Caco-2 (cell line): ENCODE data around the gene HES2. TPM values are rescaled to one million over a fixed set of nuclear protein-coding genes. Genes with fewer than 3 reads are reported as not detected.

Source experiments
- BruUV-seq: library from RNA; stranded (reverse); fragments of 400-500 nt; replicated peaks from 2 replicates; lab custom pipeline; 2021; lab: Mats Ljungman, UMichigan
- CTCF ChIA-PET: fragments of 300-600 bp; sonication (Branson Sonifier 250); formaldehyde crosslinking; loops from one replicate; lab custom pipeline; 2022; ENCODE audit warnings: antibody characterized with exemption; lab: Charles Lee
- POLR2A ChIA-PET: fragments of 300-600 bp; sonication (Branson Sonifier 250); formaldehyde crosslinking; loops from one replicate; lab custom pipeline; 2022; ENCODE audit warnings: antibody characterized with exemption; lab: Charles Lee
- DNase-seq, 2 experiments: peaks; one replicate each; pipeline versions ENCODE4 v3.0.0 to v3.0.0-alpha.2; 2020 to 2022
- H3K27me3 ChIP-seq: replicated peaks from 2 replicates; pipeline ENCODE4 v1.6.0; 2011; ENCODE audit warnings: low read length; ENCODE audit not compliant: control insufficient read depth, insufficient read depth
- H3K36me3 ChIP-seq: 2 replicates; pipeline ENCODE4 v1.5.1; 2011; ENCODE audit warnings: low read length; ENCODE audit not compliant: control insufficient read depth, insufficient read depth
- H3K4me1 ChIP-seq: fragments of 250-450 bp; sonication (Bioruptor Pico); 2 replicates; pipeline ENCODE4 v1.5.1; 2020; ENCODE audit warnings: mild to moderate bottlenecking
- H3K4me3 ChIP-seq: 2 replicates; pipeline ENCODE4 v1.5.1; 2011; ENCODE audit warnings: low read depth, mild to moderate bottlenecking, control low read depth, low read length
- H3K9me3 ChIP-seq: fragments of 250-450 bp; sonication (Bioruptor Pico); 2 replicates; pipeline ENCODE4 v1.5.1; 2020; ENCODE audit warnings: mild to moderate bottlenecking, moderate library complexity
- H3K27ac Mint-ChIP-seq: one replicate; pipeline ENCODE4 v1.8.0; 2022; ENCODE audit warnings: mixed read lengths; ENCODE audit not compliant: unreplicated experiment
- H3K27me3 Mint-ChIP-seq: one replicate; pipeline ENCODE4 v1.8.0; 2022; ENCODE audit warnings: mixed read lengths; ENCODE audit not compliant: insufficient read depth, unreplicated experiment
- H3K36me3 Mint-ChIP-seq: one replicate; pipeline ENCODE4 v1.8.0; 2022; ENCODE audit warnings: mild to moderate bottlenecking, mixed read lengths; ENCODE audit not compliant: insufficient read depth, unreplicated experiment
- H3K4me1 Mint-ChIP-seq: one replicate; pipeline ENCODE4 v1.8.0; 2022; ENCODE audit warnings: low read depth, mixed read lengths; ENCODE audit not compliant: unreplicated experiment
- H3K4me3 Mint-ChIP-seq: one replicate; pipeline ENCODE4 v1.8.0; 2022; ENCODE audit warnings: mild to moderate bottlenecking, moderate library complexity, mixed read lengths; ENCODE audit not compliant: unreplicated experiment
- H3K9me3 Mint-ChIP-seq: one replicate; pipeline ENCODE4 v1.8.0; 2022; ENCODE audit warnings: mixed read lengths; ENCODE audit not compliant: unreplicated experiment
- intact Hi-C: fragments of 100-400 bp; cut with micrococcal nuclease; formaldehyde crosslinking; loops from one replicate; pipeline ENCODE4 v1.10.0; 2022; ENCODE audit not compliant: unreplicated experiment
- total RNA-seq: library from RNA; stranded (reverse); gene quantifications from 2 replicates; pipeline ENCODE4 v1.2.3, GENCODE V29; 2022
- TF ChIP-seq, protein P1 (sequence below), 2 experiments: fragments of 200-600 bp in 1 of 2; IDR thresholded peaks; 1 replicate in 1 of 2; 2 replicates in 1 of 2; pipeline versions ENCODE4 v1.5.1 to v1.8.0; 2011 to 2022; ENCODE audit warnings: antibody characterized with exemption in 1 of 2, control low read depth in 1 of 2, inconsistent platforms in 1 of 2, low read depth in 1 of 2, low read length in 1 of 2, mild to moderate bottlenecking in 1 of 2, moderate library complexity in 1 of 2; ENCODE audit not compliant: insufficient read depth in 1 of 2, severe bottlenecking in 1 of 2, unreplicated experiment in 1 of 2

Gene HES2
- total RNA-seq, 1 experiment from 2014 or later: 0.91 TPM

DNA sequence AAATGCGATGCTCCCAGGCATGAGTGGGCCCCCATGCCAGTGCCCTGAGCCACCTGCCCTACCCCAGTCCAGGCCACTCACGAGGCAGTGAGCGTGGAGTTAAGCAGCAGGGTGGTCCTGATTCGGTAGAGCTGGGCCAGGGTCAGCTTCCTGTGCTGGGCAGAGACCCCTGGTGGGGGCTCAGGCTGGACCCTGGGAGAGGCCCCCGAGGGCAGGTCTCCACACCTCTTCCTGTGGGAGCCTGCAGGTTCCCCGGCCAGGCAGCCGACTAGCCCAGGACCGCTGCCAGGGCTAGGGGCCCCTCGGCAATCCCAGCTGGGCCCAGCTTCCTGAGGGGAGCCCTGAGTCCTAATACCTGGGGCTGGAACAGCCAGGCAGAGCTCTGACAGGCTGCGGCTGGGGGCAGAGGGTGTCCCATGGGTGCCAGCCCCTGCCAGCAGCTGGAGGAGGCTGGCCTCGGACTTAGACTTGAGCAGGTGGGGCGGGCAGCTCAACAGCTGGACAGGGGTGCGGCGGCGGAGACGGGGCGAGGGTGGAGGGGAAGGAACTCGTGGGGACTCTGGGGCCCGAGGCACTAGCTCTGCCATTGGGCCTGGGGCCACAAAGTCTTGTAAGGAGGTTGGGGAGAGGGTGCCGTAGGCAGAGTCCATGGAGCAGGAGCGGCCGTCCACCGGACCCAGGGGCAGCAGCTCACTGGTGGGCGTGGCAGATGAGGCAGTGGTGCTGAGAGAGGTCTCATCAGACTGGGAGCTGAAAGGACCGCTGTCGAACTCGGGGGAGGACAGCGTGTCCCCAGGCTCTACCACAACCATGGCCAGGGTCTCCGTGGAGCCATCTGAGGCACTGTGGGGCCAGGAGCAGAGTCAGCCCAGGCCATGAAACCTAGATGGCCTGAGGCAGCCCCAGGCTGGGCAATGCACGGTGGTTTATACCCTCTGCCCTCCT, 48.3 kb upstream of the HES2 start:
- BruUV-seq: no TSS peak
- ChIA-PET POLR2A (no interaction called here), CTCF (no interaction called here)
- Histone ChIP-seq H3K4me3 (no peak overlapping the region), H3K4me1 (peaks cover 10% of the 10 kb centered on the region), H3K27me3 (no peaks in the 10 kb centered on the region), H3K36me3 (peaks cover 4% of the 10 kb centered on the region), H3K9me3 (no peaks in the 10 kb centered on the region)
- Mint-ChIP-seq H3K27me3 (no peaks in the 10 kb centered on the region), H3K4me3 (no peak overlapping the region), H3K36me3 (peaks cover 7% of the 10 kb centered on the region), H3K27ac (no peak overlapping the region), H3K9me3 (no peaks in the 10 kb centered on the region), H3K4me1 (no peaks in the 10 kb centered on the region)
- TF ChIP-seq, protein P1, sequence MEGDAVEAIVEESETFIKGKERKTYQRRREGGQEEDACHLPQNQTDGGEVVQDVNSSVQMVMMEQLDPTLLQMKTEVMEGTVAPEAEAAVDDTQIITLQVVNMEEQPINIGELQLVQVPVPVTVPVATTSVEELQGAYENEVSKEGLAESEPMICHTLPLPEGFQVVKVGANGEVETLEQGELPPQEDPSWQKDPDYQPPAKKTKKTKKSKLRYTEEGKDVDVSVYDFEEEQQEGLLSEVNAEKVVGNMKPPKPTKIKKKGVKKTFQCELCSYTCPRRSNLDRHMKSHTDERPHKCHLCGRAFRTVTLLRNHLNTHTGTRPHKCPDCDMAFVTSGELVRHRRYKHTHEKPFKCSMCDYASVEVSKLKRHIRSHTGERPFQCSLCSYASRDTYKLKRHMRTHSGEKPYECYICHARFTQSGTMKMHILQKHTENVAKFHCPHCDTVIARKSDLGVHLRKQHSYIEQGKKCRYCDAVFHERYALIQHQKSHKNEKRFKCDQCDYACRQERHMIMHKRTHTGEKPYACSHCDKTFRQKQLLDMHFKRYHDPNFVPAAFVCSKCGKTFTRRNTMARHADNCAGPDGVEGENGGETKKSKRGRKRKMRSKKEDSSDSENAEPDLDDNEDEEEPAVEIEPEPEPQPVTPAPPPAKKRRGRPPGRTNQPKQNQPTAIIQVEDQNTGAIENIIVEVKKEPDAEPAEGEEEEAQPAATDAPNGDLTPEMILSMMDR (IDR thresholded peaks at IDR 0.05; ENCODE audit: insufficient read depth in 1 of 2, low read depth in 1 of 2, low read length in 1 of 2, severe bottlenecking in 1 of 2, unreplicated experiment in 1 of 2): no peak
- intact Hi-C loops: no loop called here
- no peak for DNase-seq

DNA sequence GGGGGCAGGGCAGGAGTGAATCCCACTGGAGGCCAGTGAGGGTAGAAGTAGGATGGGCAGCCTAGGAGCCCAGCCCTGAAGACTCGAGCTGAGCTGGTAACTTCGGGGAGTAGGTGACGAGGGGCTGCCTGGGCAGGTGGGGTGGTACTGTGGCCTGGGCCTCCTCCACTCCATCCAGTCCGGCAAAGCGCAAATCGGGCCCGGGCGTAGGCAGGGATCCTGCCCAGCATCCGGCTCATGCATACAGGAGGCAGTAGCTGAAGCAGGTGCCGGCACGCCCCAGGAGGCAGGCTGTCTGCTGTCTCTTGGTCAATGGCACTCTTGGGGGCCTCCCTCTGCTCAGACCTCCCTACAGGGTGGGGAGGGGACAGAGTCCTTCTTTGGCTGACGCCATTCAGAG, 47.5 kb upstream of the HES2 start:
- POLR2A ChIA-PET: no interaction called here
- H3K4me1 ChIP-seq: peaks cover 6% of the 10 kb centered on the region
- Mint-ChIP-seq H3K27me3 (no peaks in the 10 kb centered on the region), H3K27ac (no peak overlapping the region), H3K36me3 (peaks cover 7% of the 10 kb centered on the region), H3K4me3 (no peak overlapping the region), H3K9me3 (no peaks in the 10 kb centered on the region), H3K4me1 (no peaks in the 10 kb centered on the region)
- no peak overlapping the region for H3K4me3 ChIP-seq
- CTCF ChIA-PET: no interaction called here
- H3K36me3 ChIP-seq: peaks cover 4% of the 10 kb centered on the region
- TF ChIP-seq, protein P1 (IDR thresholded peaks at IDR 0.05; ENCODE audit: insufficient read depth in 1 of 2, low read depth in 1 of 2, low read length in 1 of 2, severe bottlenecking in 1 of 2, unreplicated experiment in 1 of 2): no peak
- intact Hi-C loops: no loop called here
- BruUV-seq: no TSS peak
- DNase-seq: no peak
- H3K27me3 ChIP-seq: no peaks in the 10 kb centered on the region
- H3K9me3 ChIP-seq: no peaks in the 10 kb centered on the region

DNA sequence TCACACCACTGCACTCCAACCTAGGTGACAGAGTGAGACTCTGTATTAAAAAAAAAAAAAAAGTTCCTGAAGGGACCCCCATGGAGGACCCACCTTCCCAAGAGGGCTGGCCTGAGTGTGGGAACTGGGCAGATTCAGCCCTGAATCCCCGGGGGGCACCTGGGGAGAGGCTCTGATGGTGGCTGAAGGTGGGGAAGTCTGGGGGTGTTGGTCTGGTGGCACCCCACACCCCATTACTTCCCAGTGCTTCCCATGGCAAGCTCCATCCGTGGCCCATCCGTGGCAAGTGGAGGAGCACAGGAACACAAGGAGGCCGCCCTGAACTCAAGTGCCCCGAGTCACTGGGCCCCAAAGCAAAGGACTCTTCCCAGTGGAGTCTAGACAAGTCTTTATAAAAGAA, 47.0 kb upstream of the HES2 start:
- H3K4me3 ChIP-seq: no peak overlapping the region
- POLR2A ChIA-PET: no interaction called here
- TF ChIP-seq, protein P1 (IDR thresholded peaks at IDR 0.05; ENCODE audit: insufficient read depth in 1 of 2, low read depth in 1 of 2, low read length in 1 of 2, severe bottlenecking in 1 of 2, unreplicated experiment in 1 of 2): no peak
- intact Hi-C loops: no loop called here
- peaks cover 5% of the 10 kb centered on the region for H3K36me3 ChIP-seq
- no peaks in the 10 kb centered on the region for H3K9me3 Mint-ChIP-seq
- CTCF ChIA-PET: no interaction called here
- no peaks in the 10 kb centered on the region for H3K27me3 Mint-ChIP-seq
- peaks cover 1% of the 10 kb centered on the region; the same call in 1 of the 2 replicates for H3K4me1 ChIP-seq
- H3K4me1 Mint-ChIP-seq: no peaks in the 10 kb centered on the region
- H3K27ac Mint-ChIP-seq: no peak overlapping the region
- BruUV-seq: no TSS peak
- H3K27me3 ChIP-seq: no peaks in the 10 kb centered on the region
- no peak overlapping the region for H3K4me3 Mint-ChIP-seq
- DNase-seq: no peak
- peaks cover 7% of the 10 kb centered on the region for H3K36me3 Mint-ChIP-seq
- H3K9me3 ChIP-seq: no peaks in the 10 kb centered on the region
